Activated T-cell treated with anti-CD3 and anti-CD28 coated beads for 4 hours (primary cell): ENCODE measurements around the gene WAC.
"Not testable (repeated sequence)": the region's sequence is repeated elsewhere in the genome, so short reads cannot be mapped to it uniquely, and the experiment has no call there.

Experiments used
- DNase-seq: peaks from one replicate; pipeline ENCODE4 v3.0.0-alpha.2; 2020

Gene WAC

DNA sequence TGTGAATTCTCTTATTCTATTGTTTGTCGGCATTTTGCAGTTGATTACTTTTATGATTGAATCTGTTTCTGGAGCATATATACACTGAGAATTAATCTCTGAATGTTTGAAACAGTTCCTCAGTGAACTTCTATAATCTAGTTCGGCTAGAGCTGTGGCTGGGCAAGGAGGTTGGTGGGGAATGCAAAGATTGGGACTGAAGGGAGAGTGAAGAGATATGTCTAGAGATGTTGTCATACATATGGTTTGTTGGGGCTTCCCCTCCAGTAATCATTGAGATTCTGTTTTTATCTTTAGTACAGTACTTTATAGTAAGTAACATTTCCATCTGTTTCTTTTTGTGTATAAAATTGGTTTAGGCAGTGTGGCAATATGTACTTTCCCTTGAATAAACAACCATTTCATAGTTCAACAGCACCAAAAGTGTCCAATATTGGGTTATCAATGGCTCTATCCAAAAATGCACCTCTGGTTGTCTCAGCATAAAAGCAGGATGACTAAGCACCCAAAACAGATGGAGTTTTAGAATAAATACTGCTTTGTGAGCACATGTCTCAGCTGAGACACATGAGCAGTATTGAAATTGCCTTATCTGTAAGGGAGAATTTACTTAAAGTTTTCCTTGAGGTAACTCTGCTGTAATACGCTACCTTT, 36.7 kb downstream of the WAC start:
- DNase-seq = no peak

DNA sequence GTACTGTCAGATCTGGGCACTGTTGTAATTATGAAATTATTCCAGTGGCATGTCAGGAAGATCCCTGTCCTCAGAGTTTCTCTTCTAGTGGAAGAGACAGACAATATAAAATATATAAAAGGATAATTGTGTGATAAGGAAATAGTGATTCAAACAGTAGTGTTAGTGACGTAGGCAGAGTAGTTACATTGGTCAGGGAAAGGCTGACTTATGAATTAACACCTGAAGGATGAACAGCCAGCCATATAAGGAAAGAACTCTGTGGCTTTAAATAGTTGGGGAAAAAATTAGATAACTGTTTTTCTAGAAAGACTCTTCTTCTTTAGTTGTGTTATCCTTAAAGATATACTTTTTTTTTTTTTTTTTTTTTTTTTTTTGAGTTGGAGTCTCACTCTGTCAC, 37.7 kb downstream of the WAC start:
- no peak for DNase-seq

- DNase-seq = no peak
Measured at GRCh38 chr10:28571265-28571664, 38.3 kb downstream of the WAC start.

DNA sequence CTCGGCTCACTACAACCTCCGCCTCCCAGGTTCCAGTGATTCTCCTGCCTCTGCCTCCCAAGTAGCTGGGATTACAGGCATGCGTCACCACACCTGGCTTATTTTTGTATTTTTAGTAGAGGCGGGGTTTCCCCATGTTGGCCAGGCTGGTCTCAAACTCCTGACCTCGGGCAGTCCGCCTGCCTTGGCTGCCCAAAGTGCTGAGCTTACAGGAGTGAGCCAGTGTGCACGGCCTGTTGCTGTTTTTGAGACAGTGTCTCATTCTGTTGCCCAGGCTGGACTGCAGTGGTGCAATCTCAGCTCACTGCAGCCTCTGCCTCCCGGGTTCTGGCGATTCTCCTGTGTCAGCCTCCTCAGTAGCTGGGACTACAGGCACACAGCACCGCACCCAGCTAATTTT, 41.3 kb downstream of the WAC start:
- DNase-seq = not testable (repeated sequence)

DNA sequence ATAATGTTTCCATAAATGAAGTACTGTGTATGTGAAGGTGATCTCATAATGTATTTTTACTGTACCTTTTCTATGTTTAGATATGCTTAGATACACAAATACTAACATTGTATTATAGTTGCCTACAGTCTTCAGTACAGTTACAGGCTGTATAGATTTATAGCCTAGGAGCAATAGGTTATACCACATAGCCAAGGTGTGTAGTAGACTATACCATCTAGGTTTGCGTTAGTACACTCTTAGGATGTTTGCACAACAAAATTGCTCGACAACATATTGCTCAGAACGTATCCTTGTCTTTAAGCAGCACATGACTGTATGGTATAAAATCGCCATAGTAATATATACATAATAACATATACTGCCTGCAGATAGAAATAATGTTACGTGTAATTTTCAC, 42.9 kb downstream of the WAC start:
- DNase-seq = no peak

DNA sequence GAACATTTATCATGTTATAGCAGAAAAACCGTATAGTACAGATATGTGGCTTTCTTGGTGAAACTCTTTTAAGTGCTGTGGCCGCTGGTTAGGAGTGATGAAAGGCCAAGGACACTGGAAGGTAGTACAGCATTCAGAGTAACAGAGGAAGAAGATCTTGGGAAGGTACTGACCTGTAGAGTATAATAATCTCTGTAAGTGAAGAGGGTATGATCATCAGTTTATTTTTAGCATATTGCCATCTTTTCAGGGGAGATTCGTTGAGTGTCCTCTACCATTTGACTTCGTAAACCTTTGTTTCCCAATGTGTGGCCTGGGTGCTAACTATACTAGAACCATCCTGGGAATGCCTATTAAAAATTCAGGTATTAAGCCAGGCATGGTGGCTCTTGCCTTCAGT, 44.6 kb downstream of the WAC start:
- no peak for DNase-seq

DNA sequence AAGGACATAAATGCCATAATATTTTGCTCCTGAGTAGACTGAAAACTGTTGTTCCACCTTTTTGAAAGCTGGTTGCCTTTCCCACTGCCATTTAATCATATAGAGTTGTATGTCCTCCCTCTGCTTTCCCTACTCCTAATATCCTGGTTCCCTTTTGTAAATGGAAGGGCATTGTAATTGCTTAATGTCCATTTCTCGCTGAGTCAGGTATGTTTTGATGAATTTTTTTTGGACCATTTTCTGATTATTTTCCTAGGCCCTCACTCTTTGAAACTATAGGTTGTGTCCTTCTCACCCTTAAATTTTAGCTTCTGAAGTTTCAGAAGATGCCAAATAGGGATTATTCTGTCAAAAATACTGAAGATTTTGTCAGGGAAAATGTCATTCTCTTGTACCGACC, 45.5 kb downstream of the WAC start:
- DNase-seq = no peak

- DNase-seq = no peak
Measured at GRCh38 chr10:28580825-28581224, 47.9 kb downstream of the WAC start.

DNA sequence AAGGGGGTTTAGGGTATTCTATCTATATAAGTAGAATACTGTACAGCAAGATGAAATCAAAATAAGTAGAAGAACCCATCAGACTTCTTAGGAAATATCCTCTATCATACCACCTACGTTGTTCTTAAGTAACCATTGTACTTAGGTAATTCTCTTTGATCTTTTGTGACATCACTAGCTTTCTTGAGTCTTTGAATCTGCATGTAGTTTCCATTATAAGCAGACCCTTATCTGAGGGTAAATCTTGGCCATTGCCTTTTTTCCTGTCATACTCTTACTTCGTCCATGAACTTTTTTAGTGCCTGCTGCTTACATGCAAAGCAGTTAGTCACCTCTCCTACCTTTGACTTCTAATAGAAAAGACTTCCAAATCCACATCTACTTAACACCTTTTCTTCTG, 49.0 kb downstream of the WAC start:
- no peak for DNase-seq

DNA sequence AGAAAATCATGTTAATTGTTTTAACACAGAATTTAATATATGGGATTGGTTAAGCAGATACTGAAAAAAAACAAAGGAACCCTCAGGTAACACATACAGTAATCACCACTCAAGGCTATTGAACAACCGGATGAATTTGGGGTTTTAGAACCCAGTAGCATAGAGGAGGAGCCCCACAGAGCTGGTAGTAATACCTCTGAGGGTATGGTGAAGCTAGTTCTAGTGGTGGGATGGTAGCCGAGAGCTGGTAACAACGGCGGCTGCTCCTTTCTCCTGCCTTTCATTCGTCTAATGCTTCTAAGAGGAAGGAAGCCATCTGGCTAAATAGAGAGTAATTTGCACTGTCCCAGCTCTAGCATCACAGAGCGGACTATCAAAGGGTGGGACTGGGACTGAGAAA, 52.2 kb downstream of the WAC start:
- DNase-seq = no peak

DNA sequence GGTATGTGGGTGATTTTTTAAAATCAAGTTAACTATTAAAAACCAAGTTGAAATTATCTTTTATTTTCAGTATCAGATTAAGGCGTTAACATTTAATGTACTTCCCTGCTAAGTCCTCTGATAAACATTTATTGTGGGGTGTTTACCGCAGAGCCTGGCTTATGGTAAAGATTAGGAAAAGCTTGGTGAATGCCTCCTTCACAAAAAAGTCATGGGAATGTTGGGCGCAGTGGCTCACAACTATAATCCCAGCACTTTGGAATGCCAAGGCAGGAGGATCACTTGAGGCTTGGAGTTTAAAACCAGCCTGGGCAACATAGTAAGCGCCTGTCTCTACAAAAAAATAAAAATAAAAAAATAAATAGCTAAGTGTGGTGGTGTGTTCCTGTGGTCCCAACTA, 53.3 kb downstream of the WAC start:
- no peak for DNase-seq

- DNase-seq = no peak
Measured at GRCh38 chr10:28587270-28587969, 54.5 kb downstream of the WAC start.

- DNase-seq = no peak
Measured at GRCh38 chr10:28587970-28588290, 55.0 kb downstream of the WAC start.

- no peak for DNase-seq
Measured at GRCh38 chr10:28592953-28593352, 60.0 kb downstream of the WAC start.

DNA sequence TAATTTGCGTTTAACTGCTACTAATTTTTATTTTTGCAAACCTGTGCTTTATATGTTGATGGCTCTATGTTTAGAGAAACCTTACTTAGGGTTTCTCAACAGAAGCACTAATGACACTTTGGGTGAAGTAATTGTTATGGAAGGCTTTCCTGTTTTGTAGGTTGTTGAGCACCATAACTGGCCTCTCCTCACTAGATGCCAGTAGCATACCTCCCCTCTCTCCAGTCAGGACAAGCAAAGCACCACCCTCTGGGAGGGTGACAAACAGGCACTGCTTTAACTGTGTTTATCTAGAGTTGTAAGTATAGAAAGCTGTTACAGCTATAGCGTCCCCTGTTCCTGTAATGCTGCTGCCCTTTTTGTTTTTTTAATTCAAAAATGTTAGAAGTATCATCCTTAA, 60.9 kb downstream of the WAC start:
- no peak for DNase-seq

GRCh38 chr10:28594406-28594805, 61.5 kb downstream of the WAC start:
- DNase-seq = no peak

DNA sequence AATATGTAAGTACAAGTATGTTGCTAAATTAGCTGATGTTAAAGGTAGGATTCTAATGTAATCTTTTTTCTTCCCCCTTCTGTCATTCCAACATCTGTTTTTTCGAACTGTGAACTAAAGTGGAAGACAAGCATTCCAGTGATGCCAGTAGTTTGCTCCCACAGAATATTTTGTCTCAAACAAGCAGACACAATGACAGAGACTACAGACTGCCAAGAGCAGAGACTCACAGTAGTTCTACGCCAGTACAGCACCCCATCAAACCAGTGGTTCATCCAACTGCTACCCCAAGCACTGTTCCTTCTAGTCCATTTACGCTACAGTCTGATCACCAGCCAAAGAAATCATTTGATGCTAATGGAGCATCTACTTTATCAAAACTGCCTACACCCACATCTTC, 62.7 kb downstream of the WAC start:
- DNase-seq = no peak

DNA sequence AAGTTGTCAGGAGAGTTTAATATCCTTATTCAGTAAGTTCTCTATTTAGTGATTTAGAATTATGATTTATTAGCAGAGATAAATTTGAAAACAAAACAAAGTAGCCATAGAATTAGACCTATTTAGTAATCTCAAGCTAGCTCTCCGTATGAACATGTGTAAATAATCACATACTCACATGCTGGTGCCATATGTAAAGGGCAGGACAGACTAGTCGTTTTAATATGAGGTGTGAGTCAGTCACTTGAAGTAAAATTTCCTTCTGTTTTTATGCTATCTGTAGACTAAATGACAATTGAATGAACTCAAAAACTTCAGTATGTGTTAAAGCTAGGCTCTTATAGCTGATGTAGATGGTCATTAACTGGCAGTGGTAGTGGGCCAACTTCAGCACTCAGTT, 67.1 kb downstream of the WAC start:
- DNase-seq = no peak

DNA sequence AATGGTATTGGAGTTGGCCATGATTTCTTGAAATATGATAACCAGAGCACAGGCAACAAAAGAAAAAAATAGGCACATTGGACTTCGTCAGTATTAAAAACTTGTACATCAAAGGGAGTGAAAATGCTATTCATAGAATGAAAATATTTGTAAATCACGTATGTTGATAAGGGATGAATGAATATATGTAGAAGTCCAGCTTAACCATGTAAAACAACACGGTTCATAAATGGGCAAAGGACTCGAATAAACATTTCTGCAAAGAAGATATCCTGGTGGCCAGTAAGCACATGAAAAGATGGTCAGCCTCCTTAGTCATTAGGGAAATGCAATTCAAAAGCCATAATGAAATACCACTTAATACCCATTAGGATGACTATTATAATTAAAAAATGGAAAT, 68.1 kb downstream of the WAC start:
- DNase-seq = no peak

- DNase-seq = no peak
Measured at GRCh38 chr10:28604567-28605536, 71.9 kb downstream of the WAC start.

DNA sequence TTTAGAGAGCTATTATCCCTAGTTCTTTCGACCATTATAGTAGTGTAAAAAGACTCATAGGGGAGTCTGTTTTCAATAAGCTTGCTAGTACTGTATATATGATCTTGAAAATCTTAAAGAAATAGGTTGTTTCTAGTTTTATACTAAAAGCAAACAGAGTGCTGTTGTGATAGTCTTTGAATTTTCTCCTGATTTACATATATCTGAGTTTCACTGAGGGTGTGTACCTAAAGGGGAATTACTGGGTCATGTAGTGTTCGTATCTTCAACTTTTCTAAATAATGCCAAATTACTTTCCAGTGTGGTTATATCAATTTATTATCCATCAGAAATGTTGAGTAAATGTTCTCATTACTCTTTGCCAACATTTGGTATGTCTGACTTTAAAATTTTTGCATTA, 73.7 kb downstream of the WAC start:
- no peak for DNase-seq

GRCh38 chr10:28609636-28610035, 76.7 kb downstream of the WAC start:
- not testable (repeated sequence) for DNase-seq

GRCh38 chr10:28612877-28613276, 80.0 kb downstream of the WAC start:
- no peak for DNase-seq

- no peak for DNase-seq
Measured at GRCh38 chr10:28616514-28616913, 83.6 kb downstream of the WAC start.
